A549 (cell line): ENCODE data around the gene ATAD2B. TPM values are rescaled to one million over a fixed set of nuclear protein-coding genes. Genes with fewer than 3 reads are reported as not detected.

ENCODE experiments used
- ATAC-seq, 2 experiments: fragments of 200-7000 bp in 1 of 2; fragments of >200 bp in 1 of 2; cut with Nextera tagmentation in 1 of 2; cut with Tn5 transposase in 1 of 2; 3 replicates each; pipeline versions ENCODE4 v1.8.0 to v1.9.1; 2018 to 2020; ENCODE audit warnings: mild to moderate bottlenecking in 1 of 2, moderate library complexity in 1 of 2
- CTCF ChIA-PET: fragments of 300-600 bp; sonication (Branson Sonifier 250); formaldehyde crosslinking; extraction: SDS; loops from one replicate; lab custom pipeline; 2021; ENCODE audit warnings: antibody characterized with exemption, inconsistent platforms; lab: Yijun Ruan, JAX
- POLR2A ChIA-PET: fragments of 350-600 bp; formaldehyde crosslinking; extraction: SDS; loops from one replicate; lab custom pipeline; 2021; ENCODE audit warnings: antibody characterized with exemption, inconsistent platforms; lab: Yijun Ruan, JAX
- DNase-seq, 2 experiments: peaks; one replicate each; pipeline versions ENCODE4 v3.0.0 to v3.0.0-alpha.2; 2011 to 2016; ENCODE audit warnings: low read depth in 1 of 2, low spot score in 1 of 2
- FAIRE-seq: peaks from 2 replicates; lab custom pipeline; 2011; peaks lifted over from hg19 to GRCh38; lab: Jason Lieb, UNC
- H3K27ac ChIP-seq, 2 experiments: fragments of >200 bp; sonication (Bioruptor Twin); formaldehyde crosslinking; 3 replicates each; pipeline ENCODE4 v1.5.1; 2016 to 2017
- H3K4me1 ChIP-seq: fragments of >200 bp; sonication (Bioruptor Twin); formaldehyde crosslinking; 3 replicates; pipeline ENCODE4 v1.6.1; 2016
- H3K4me2 ChIP-seq: fragments of >200 bp; sonication (Bioruptor Twin); formaldehyde crosslinking; 3 replicates; pipeline ENCODE4 v1.6.1; 2016
- H3K4me3 ChIP-seq: fragments of >200 bp; sonication (Bioruptor Twin); formaldehyde crosslinking; 3 replicates; pipeline ENCODE4 v1.5.1; 2016
- H3K9me3 ChIP-seq: fragments of >200 bp; sonication (Bioruptor Twin); formaldehyde crosslinking; 3 replicates; pipeline ENCODE4 v1.6.1; 2016
- BCL3 ChIP-seq: fragments of >200 bp; sonication (Bioruptor Twin); formaldehyde crosslinking; IDR thresholded peaks from 3 replicates; pipeline ENCODE4 v1.6.1; 2016
- BHLHE40 ChIP-seq: IDR thresholded peaks from 2 replicates; pipeline ENCODE4 v1.6.1; 2012; ENCODE audit warnings: low read depth, low read length, inconsistent platforms
- CBX8 ChIP-seq: fragments of 200-600 bp; sonication (generic); IDR thresholded peaks from 2 replicates; pipeline ENCODE4 v1.6.1; 2016
- EHMT2 ChIP-seq: fragments of 200-600 bp; sonication (generic); IDR thresholded peaks from 2 replicates; pipeline ENCODE4 v1.6.1; 2016; ENCODE audit warnings: antibody characterized with exemption, low read depth, mild to moderate bottlenecking, moderate library complexity
- HDAC2 ChIP-seq: fragments of 200-600 bp; sonication (generic); IDR thresholded peaks from 2 replicates; pipeline ENCODE4 v1.6.1; 2016
- HMGXB4 ChIP-seq: fragments of 250-450 bp; sonication (Bioruptor Pico); IDR thresholded peaks from 2 replicates; pipeline ENCODE4 v1.5.0; 2021; ENCODE audit warnings: mild to moderate bottlenecking, moderate library complexity, borderline replicate concordance
- HOXB13 ChIP-seq: fragments of 250-450 bp; sonication (Bioruptor Pico); IDR thresholded peaks from 2 replicates; pipeline ENCODE4 v1.5.0; 2020; ENCODE audit warnings: low read depth, mild to moderate bottlenecking, moderate library complexity
- HOXB5 ChIP-seq: fragments of 250-450 bp; sonication (Bioruptor Pico); IDR thresholded peaks from 2 replicates; pipeline ENCODE4 v1.5.0; 2020; ENCODE audit warnings: mild to moderate bottlenecking, moderate library complexity
- MAFK ChIP-seq: fragments of 450-650 bp; IDR thresholded peaks from 2 replicates; pipeline ENCODE4 v1.6.1; 2014; ENCODE audit not compliant: partially characterized antibody
- POLR2AphosphoS2 ChIP-seq: conservative IDR thresholded peaks from 2 replicates; pipeline ENCODE4 v1.6.1; 2012; ENCODE audit warnings: low read length, improper control_type of control experiment, inconsistent platforms
- RFX5 ChIP-seq: fragments of 450-650 bp; IDR thresholded peaks from 2 replicates; pipeline ENCODE4 v1.7.1; 2014; ENCODE audit warnings: antibody characterized with exemption, mild to moderate bottlenecking, moderate library complexity
- WGBS: methylation state at CpG from one replicate; pipeline ENCODE4 v1.1.6; 2017; ENCODE audit errors: missing lambda C conversion rate; 5-methylcytosine and 5-hydroxymethylcytosine counted together
- polyA plus RNA-seq, 4 experiments: library from polyadenylated mRNA; depleted of rRNA in 3 of 4; stranded (reverse); fragments of >200 nt; fragmentation: RNase III in 1 of 4; extraction: RNeasy Plus Mini Kit Qiagen cat#74134 plus additional on column Dnase treatment in 1 of 4; gene quantifications; 2 replicates in 3 of 4; 3 replicates in 1 of 4; pipeline ENCODE4 v1.2.3, GENCODE V29; 2011 to 2017
- TF ChIP-seq, protein P1 (sequence below): fragments of >200 bp; sonication (Bioruptor Twin); formaldehyde crosslinking; IDR thresholded peaks from 2 replicates; pipeline ENCODE4 v1.6.1; 2016
- TF ChIP-seq, protein P2 (sequence below): IDR thresholded peaks from 2 replicates; pipeline ENCODE4 v1.6.1; 2012
- TF ChIP-seq, protein P3 (sequence below): fragments of 200-600 bp; sonication (generic); IDR thresholded peaks from 2 replicates; pipeline ENCODE4 v1.6.1; 2016; ENCODE audit warnings: antibody characterized with exemption, mild to moderate bottlenecking, moderate library complexity

ATAD2B gene
- polyA plus RNA-seq, 2 of the 4 experiments (the other 2 are of a cell fraction), result 5.4 to 13.1 TPM

GRCh38 chr2:23700627-23701026 is 226.3 kb downstream of the ATAD2B start:
- no peak overlapping the region for H3K4me3 ChIP-seq
- ATAC-seq, result no peak
- ChIA-PET CTCF (interaction anchor here (1.8 kb wide), 1 partner anchor 60 kb away, joined by 4 read pairs; no protein-coding TSS in a partner anchor), POLR2A (no interaction called here)
- TF ChIP-seq BHLHE40, result no peak
- TF ChIP-seq CBX8, result no peak
- no peak for TF ChIP-seq RFX5
- no peak for TF ChIP-seq HDAC2
- TF ChIP-seq HOXB5, result no peak
- no peak for DNase-seq
- no peak overlapping the region for H3K27ac ChIP-seq
- no peaks in the 10 kb centered on the region for H3K4me1 ChIP-seq
- 61% methylated on average over 5 of the region's 5 CpGs for WGBS
- no peaks in the 10 kb centered on the region for H3K9me3 ChIP-seq
- no peak overlapping the region for H3K4me2 ChIP-seq
- no peak for FAIRE-seq

GRCh38 chr2:23699580-23699925 is 227.4 kb downstream of the ATAD2B start:
- TF ChIP-seq BCL3 (no peak), BHLHE40 (no peak), POLR2AphosphoS2 (no peak), EHMT2 (no peak), HOXB13 (CRISPR knock-in tag) (no peak), MAFK (no peak), HMGXB4 (CRISPR knock-in tag) (no peak)
- TF ChIP-seq, protein P1, sequence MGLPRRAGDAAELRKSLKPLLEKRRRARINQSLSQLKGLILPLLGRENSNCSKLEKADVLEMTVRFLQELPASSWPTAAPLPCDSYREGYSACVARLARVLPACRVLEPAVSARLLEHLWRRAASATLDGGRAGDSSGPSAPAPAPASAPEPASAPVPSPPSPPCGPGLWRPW, result no peak
- TF ChIP-seq, protein P2, sequence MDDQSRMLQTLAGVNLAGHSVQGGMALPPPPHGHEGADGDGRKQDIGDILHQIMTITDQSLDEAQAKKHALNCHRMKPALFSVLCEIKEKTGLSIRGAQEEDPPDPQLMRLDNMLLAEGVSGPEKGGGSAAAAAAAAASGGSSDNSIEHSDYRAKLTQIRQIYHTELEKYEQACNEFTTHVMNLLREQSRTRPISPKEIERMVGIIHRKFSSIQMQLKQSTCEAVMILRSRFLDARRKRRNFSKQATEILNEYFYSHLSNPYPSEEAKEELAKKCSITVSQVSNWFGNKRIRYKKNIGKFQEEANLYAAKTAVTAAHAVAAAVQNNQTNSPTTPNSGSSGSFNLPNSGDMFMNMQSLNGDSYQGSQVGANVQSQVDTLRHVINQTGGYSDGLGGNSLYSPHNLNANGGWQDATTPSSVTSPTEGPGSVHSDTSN, result no peak
- TF ChIP-seq, protein P3, sequence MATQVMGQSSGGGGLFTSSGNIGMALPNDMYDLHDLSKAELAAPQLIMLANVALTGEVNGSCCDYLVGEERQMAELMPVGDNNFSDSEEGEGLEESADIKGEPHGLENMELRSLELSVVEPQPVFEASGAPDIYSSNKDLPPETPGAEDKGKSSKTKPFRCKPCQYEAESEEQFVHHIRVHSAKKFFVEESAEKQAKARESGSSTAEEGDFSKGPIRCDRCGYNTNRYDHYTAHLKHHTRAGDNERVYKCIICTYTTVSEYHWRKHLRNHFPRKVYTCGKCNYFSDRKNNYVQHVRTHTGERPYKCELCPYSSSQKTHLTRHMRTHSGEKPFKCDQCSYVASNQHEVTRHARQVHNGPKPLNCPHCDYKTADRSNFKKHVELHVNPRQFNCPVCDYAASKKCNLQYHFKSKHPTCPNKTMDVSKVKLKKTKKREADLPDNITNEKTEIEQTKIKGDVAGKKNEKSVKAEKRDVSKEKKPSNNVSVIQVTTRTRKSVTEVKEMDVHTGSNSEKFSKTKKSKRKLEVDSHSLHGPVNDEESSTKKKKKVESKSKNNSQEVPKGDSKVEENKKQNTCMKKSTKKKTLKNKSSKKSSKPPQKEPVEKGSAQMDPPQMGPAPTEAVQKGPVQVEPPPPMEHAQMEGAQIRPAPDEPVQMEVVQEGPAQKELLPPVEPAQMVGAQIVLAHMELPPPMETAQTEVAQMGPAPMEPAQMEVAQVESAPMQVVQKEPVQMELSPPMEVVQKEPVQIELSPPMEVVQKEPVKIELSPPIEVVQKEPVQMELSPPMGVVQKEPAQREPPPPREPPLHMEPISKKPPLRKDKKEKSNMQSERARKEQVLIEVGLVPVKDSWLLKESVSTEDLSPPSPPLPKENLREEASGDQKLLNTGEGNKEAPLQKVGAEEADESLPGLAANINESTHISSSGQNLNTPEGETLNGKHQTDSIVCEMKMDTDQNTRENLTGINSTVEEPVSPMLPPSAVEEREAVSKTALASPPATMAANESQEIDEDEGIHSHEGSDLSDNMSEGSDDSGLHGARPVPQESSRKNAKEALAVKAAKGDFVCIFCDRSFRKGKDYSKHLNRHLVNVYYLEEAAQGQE, result no peak
- 85% methylated on average over 5 of the region's 5 CpGs for WGBS
- FAIRE-seq (no peak), ATAC-seq (no peak), DNase-seq (no peak)
- CTCF ChIA-PET, result no interaction called here
- H3K9me3 ChIP-seq, result no peaks in the 10 kb centered on the region
- no peak overlapping the region for H3K27ac ChIP-seq
- no peak overlapping the region for H3K4me2 ChIP-seq
- H3K4me1 ChIP-seq, result no peaks in the 10 kb centered on the region
- no peak overlapping the region for H3K4me3 ChIP-seq
- POLR2A ChIA-PET, result no interaction called here
